OCI-LY3 (cell line): ENCODE measurements around the gene TNFRSF8.

ENCODE experiments used
- H2AFZ ChIP-seq: fragments of 200-600, 300-600 bp; shearing (Covaris generic); 2 replicates; pipeline ENCODE4 v1.6.0; 2014; ENCODE audit warnings: antibody characterized with exemption, low read depth, low read length
- H3K27ac ChIP-seq: fragments of 200-600, 300-600 bp; sonication (generic); 2 replicates; pipeline ENCODE4 v1.5.1; 2014; ENCODE audit warnings: mild to moderate bottlenecking, low read length, moderate library complexity, mixed read lengths
- H3K27me3 ChIP-seq: fragments of 200-600, 300-600 bp; sonication (generic); 2 replicates; pipeline ENCODE4 v1.6.1; 2014; ENCODE audit warnings: low read depth, low read length, mixed read lengths
- H3K36me3 ChIP-seq: fragments of 200-600, 300-600 bp; sonication (generic); replicated peaks from 2 replicates; pipeline ENCODE3; 2014; ENCODE audit warnings: low read depth, low read length, mixed read lengths
- H3K4me1 ChIP-seq: fragments of 300-600, 200-600 bp; sonication (generic); 2 replicates; pipeline ENCODE4 v1.6.1; 2014; ENCODE audit warnings: low read length, mixed read lengths
- H3K4me2 ChIP-seq: fragments of 200-600, 300-600 bp; sonication (generic); 2 replicates; pipeline ENCODE4 v1.6.1; 2014; ENCODE audit warnings: low read length, mixed read lengths
- H3K4me3 ChIP-seq: fragments of 300-600, 200-600 bp; sonication (generic); 2 replicates; pipeline ENCODE4 v1.5.1; 2014; ENCODE audit warnings: antibody characterized with exemption, mild to moderate bottlenecking, low read length, moderate library complexity
- H3K79me2 ChIP-seq: fragments of 300-600, 200-600 bp; shearing (Covaris generic); 2 replicates; pipeline ENCODE4 v1.6.1; 2014; ENCODE audit warnings: mild to moderate bottlenecking, low read length, mixed read lengths
- H3K9ac ChIP-seq: fragments of 300-600, 200-600 bp; shearing (Covaris generic); 2 replicates; pipeline ENCODE4 v1.6.0; 2014; ENCODE audit warnings: mild to moderate bottlenecking, low read length, moderate library complexity
- H3K9me3 ChIP-seq: fragments of 200-600, 300-600 bp; shearing (Covaris generic); 2 replicates; pipeline ENCODE4 v1.6.1; 2014; ENCODE audit warnings: low read length, mixed read lengths; ENCODE audit not compliant: insufficient read depth
- H4K20me1 ChIP-seq: fragments of 200-600, 300-600 bp; sonication (generic); 2 replicates; pipeline ENCODE4 v1.6.1; 2016; ENCODE audit warnings: low read length, mixed read lengths; ENCODE audit not compliant: insufficient read depth
- CTCF ChIP-seq: fragments of 200-600, 300-600 bp; sonication (generic); IDR thresholded peaks from 2 replicates; pipeline ENCODE4 v1.5.1; 2014; ENCODE audit warnings: antibody characterized with exemption, low read length, low read depth
- EZH2phosphoT487 ChIP-seq: fragments of 200-600 bp; shearing (Covaris generic); IDR thresholded peaks from 2 replicates; pipeline ENCODE4 v1.6.1; 2018; ENCODE audit warnings: antibody characterized with exemption, mixed run types, low read depth

The TNFRSF8 gene

DNA sequence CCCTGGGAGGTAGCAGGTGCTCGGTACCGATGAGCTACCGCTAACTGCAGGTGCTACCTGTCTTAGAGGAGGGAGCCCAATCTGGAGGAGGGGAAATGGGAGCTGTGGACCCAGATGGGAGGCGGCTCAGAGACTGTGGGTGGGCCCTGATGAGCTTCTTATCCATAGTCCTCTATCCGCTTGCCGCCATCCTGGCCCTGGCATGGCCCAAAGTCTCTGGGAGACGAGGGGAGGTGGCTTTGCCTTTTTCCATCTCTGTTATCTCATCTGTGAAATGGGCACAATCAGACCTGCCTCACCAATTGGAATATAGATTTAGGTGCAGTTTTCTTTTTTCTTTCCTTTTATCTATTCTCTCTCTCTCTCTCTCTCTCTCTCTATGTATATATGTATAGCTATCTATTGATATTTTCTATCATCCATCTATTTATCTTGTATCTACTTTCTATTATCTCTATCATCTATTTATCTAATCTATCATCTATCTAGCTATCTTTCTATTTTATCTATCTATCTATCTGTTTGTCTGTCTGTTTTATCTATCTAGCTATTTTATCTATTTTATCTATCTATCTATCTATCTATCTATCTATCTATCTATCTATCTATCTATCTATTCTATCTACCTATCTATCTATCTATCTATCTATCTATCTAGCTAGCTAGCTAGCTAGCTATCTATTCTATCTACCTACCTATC, 120.1 kb downstream of the TNFRSF8 start:
- H3K4me3 ChIP-seq: no peak overlapping the region
- H2AFZ ChIP-seq: no peak overlapping the region
- H3K79me2 ChIP-seq: peaks cover 90% of the 10 kb centered on the region
- peaks cover 7% of the 10 kb centered on the region for H3K36me3 ChIP-seq
- H3K27ac ChIP-seq: no peak overlapping the region
- peaks cover 97% of the 10 kb centered on the region for H4K20me1 ChIP-seq
- TF ChIP-seq CTCF: no peak
- no peak for TF ChIP-seq EZH2phosphoT487
- H3K4me2 ChIP-seq: no peak overlapping the region
- peaks cover 33% of the 10 kb centered on the region for H3K4me1 ChIP-seq
- no peaks in the 10 kb centered on the region for H3K9me3 ChIP-seq
- H3K27me3 ChIP-seq: no peaks in the 10 kb centered on the region
- H3K9ac ChIP-seq: no peak overlapping the region

GRCh38 chr1:12184008-12184681, 121.0 kb downstream of the TNFRSF8 start:
- Histone ChIP-seq H3K4me3 (no peak overlapping the region), H2AFZ (no peak overlapping the region), H3K4me2 (peak overlapping the region; percentile 12; the same call in 1 of the 2 replicates), H3K79me2 (peaks cover 90% of the 10 kb centered on the region), H3K27me3 (no peaks in the 10 kb centered on the region), H3K27ac (no peak overlapping the region), H3K4me1 (peaks cover 24% of the 10 kb centered on the region), H3K9ac (no peak overlapping the region), H4K20me1 (peaks cover 97% of the 10 kb centered on the region), H3K9me3 (no peaks in the 10 kb centered on the region), H3K36me3 (peaks cover 4% of the 10 kb centered on the region)
- no peak for TF ChIP-seq EZH2phosphoT487
- no peak for TF ChIP-seq CTCF

GRCh38 chr1:12185036-12185917, 122.2 kb downstream of the TNFRSF8 start:
- no peaks in the 10 kb centered on the region for H3K27me3 ChIP-seq
- H4K20me1 ChIP-seq: peaks cover 93% of the 10 kb centered on the region
- no peak overlapping the region for H2AFZ ChIP-seq
- no peak overlapping the region for H3K4me3 ChIP-seq
- peaks cover 87% of the 10 kb centered on the region for H3K79me2 ChIP-seq
- H3K4me1 ChIP-seq: peaks cover 22% of the 10 kb centered on the region
- H3K36me3 ChIP-seq: no peaks in the 10 kb centered on the region
- H3K27ac ChIP-seq: no peak overlapping the region
- H3K9me3 ChIP-seq: no peaks in the 10 kb centered on the region
- no peak overlapping the region for H3K9ac ChIP-seq
- no peak overlapping the region for H3K4me2 ChIP-seq
- TF ChIP-seq EZH2phosphoT487 (no peak), CTCF (no peak)
